AG04450 (cell line): Measurements from ENCODE around the gene TMEM59. TPM values are rescaled to one million over a fixed set of nuclear protein-coding genes. Genes with fewer than 3 reads are reported as not detected.
"Not testable (repeated sequence)": the region's sequence is repeated elsewhere in the genome, so short reads cannot be mapped to it uniquely, and the experiment has no call there.

Source experiments
- CTCF ChIA-PET: fragments of 300-600, 350-600 bp; formaldehyde crosslinking; extraction: SDS; loops from one replicate; lab custom pipeline; 2022; ENCODE audit warnings: antibody characterized with exemption, inconsistent platforms; lab: Charles Lee
- POLR2A ChIA-PET: fragments of 350-600 bp; formaldehyde crosslinking; extraction: SDS; loops from one replicate; lab custom pipeline; 2021; ENCODE audit warnings: antibody characterized with exemption, inconsistent platforms; lab: Yijun Ruan, JAX
- DNase-seq: peaks from one replicate; pipeline ENCODE4 v3.0.0-alpha.2; 2011; ENCODE audit warnings: low read depth, low spot score
- H3K27ac ChIP-seq: one replicate; pipeline ENCODE4 v1.5.1; 2012; ENCODE audit warnings: low read depth, low read length, control low read depth
- H3K27me3 ChIP-seq: one replicate; pipeline ENCODE4 v1.6.0; 2012; ENCODE audit warnings: low read length; ENCODE audit not compliant: control insufficient read depth, insufficient read depth
- H3K4me3 ChIP-seq: 2 replicates; pipeline ENCODE4 v1.5.1; 2011; ENCODE audit warnings: mild to moderate bottlenecking, low read depth, low read length, control low read depth
- H3K9me3 ChIP-seq: 2 replicates; pipeline ENCODE4 v1.5.1; 2012; ENCODE audit warnings: low read length; ENCODE audit not compliant: control insufficient read depth, insufficient read depth
- CTCF ChIP-seq: IDR thresholded peaks from 2 replicates; pipeline ENCODE4 v1.5.1; 2011; ENCODE audit warnings: low read depth, low read length, control low read depth, inconsistent platforms
- polyA plus RNA-seq: library from polyadenylated mRNA; depleted of rRNA; stranded (reverse); fragments of >200 nt; gene quantifications from 2 replicates; pipeline ENCODE4 v1.2.3, GENCODE V29; 2011

TMEM59 gene
- polyA plus RNA-seq, 1 experiment, result 636 TPM

GRCh38 chr1:54009406-54009805 is 43.6 kb downstream of the TMEM59 start:
- Histone ChIP-seq H3K27ac (no peak overlapping the region), H3K27me3 (peaks cover 44% of the 10 kb centered on the region), H3K9me3 (peaks cover 6% of the 10 kb centered on the region; the same call in 1 of the 2 replicates), H3K4me3 (no peak overlapping the region)
- POLR2A ChIA-PET, result no interaction called here
- CTCF ChIA-PET, result no interaction called here
- no peak for TF ChIP-seq CTCF
- no peak for DNase-seq

DNA sequence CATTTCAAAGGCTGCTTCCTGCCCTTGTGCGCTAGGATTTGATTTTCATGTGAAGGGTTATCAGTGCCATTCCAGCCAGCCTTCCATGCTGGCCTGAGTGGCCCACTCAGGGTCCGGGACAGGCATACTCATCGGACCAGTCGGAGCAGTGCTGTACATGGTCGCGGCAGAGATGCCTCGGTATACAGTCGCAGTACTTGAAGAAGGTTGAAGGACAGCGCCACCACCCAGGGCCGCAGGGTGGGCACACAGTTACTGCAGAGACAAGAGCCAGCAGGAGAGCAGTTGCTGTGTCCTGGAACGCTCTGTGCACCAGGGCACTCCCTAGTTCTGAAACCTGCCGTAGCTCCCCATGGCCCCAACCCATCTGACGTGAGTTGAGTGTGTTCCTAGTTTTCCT is 44.1 kb downstream of the TMEM59 start:
- Histone ChIP-seq H3K4me3 (no peak overlapping the region), H3K27me3 (peaks cover 43% of the 10 kb centered on the region), H3K9me3 (peaks cover 11% of the 10 kb centered on the region; the same call in 1 of the 2 replicates), H3K27ac (no peak overlapping the region)
- no peak for DNase-seq
- ChIA-PET POLR2A (no interaction called here), CTCF (no interaction called here)
- TF ChIP-seq CTCF, result no peak

DNA sequence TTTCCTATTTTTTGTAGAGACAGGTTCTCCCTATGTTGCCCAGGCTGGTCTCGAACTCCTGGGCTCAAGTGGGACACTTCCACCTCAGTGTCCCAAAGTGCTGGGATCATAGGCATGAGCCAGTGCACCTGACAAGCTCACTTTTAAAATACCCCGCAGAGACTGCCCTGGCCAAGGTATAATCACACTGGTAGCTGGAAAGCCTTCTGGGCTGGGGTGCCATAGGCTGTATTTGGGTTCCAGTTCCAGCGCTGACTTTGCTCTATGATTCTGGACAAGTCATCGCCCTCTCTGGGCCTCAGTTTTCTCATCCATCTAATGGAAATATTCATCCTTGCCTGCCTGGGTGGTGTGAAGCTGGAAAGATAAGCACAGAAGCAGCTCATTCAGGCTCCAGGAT is 45.4 kb downstream of the TMEM59 start:
- Histone ChIP-seq H3K27ac (no peak overlapping the region), H3K27me3 (peaks cover 35% of the 10 kb centered on the region), H3K4me3 (no peak overlapping the region), H3K9me3 (peaks cover 12% of the 10 kb centered on the region; the same call in 1 of the 2 replicates)
- TF ChIP-seq CTCF, result no peak
- ChIA-PET CTCF (no interaction called here), POLR2A (interaction anchor here (0.6 kb wide), 1 partner anchor 497 kb away, joined by 3 read pairs; no protein-coding TSS in a partner anchor)
- no peak for DNase-seq

GRCh38 chr1:54006508-54006907 is 46.5 kb downstream of the TMEM59 start:
- no peak for TF ChIP-seq CTCF
- peaks cover 12% of the 10 kb centered on the region; the same call in 1 of the 2 replicates for H3K9me3 ChIP-seq
- DNase-seq, result no peak
- ChIA-PET POLR2A (no interaction called here), CTCF (interaction anchor here (1.3 kb wide), 1 partner anchor 483 kb away, joined by 3 read pairs; no protein-coding TSS in a partner anchor)
- H3K4me3 ChIP-seq, result no peak overlapping the region
- no peak overlapping the region for H3K27ac ChIP-seq
- H3K27me3 ChIP-seq, result peaks cover 34% of the 10 kb centered on the region

DNA sequence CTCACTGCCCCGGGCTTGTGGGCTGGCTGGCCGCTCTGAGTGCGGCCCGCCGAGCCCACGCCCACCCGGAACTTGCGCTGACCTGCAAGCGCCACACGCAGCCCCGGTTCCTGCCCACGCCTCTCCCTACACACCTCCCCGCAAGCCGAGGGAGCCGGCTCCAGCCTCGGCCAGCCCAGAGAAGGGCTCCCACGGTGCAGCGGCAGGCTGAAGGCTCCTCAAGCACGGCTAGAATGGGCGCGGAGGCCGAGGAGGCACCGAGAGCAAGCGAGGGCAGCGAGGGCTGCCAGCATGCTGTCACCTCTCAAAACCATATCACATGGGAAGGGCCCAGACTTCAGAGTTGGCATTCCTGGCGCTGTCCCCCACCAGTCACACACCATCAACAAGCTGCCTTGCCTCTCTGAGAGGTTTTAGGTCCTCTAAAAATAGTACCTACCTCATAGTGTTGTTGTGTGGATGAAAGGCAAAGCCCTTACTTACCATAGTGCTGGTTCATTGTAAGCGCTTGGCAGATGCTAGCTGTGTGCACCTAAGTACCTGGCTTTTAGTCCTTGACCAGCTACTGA is 48.4 kb downstream of the TMEM59 start:
- TF ChIP-seq CTCF, result no peak
- Histone ChIP-seq H3K9me3 (peaks cover 12% of the 10 kb centered on the region; the same call in 1 of the 2 replicates), H3K4me3 (no peak overlapping the region), H3K27me3 (peaks cover 23% of the 10 kb centered on the region), H3K27ac (no peak overlapping the region)
- POLR2A ChIA-PET, result no interaction called here
- DNase-seq, result no peak
- CTCF ChIA-PET, result no interaction called here

GRCh38 chr1:54003750-54004480 is 49.1 kb downstream of the TMEM59 start:
- ChIA-PET POLR2A (interaction anchor here (0.6 kb wide), 1 partner anchor 44 kb away, joined by 3 read pairs; no protein-coding TSS in a partner anchor), CTCF (interaction anchor here (0.5 kb wide), 1 partner anchor 99 kb away, joined by 4 read pairs; no protein-coding TSS in a partner anchor)
- DNase-seq, H3K4me3 ChIP-seq, H3K27ac ChIP-seq: not testable (repeated sequence)
- Histone ChIP-seq H3K27me3 (peaks cover 18% of the 10 kb centered on the region), H3K9me3 (peaks cover 12% of the 10 kb centered on the region; the same call in 1 of the 2 replicates)
